NK-92 (cell line): ENCODE data around the gene RAB24.
A peak's percentile ranks its signal among the peaks of the same experiment; 100 is the strongest.
"Not testable (repeated sequence)": the region's sequence is repeated elsewhere in the genome, so short reads cannot be mapped to it uniquely, and the experiment has no call there.

Source experiments
- DNase-seq: peaks from one replicate; lab custom pipeline; 2025; ENCODE audit not compliant: unreplicated experiment; lab: John Stamatoyannopoulos, UW

The RAB24 gene

DNA sequence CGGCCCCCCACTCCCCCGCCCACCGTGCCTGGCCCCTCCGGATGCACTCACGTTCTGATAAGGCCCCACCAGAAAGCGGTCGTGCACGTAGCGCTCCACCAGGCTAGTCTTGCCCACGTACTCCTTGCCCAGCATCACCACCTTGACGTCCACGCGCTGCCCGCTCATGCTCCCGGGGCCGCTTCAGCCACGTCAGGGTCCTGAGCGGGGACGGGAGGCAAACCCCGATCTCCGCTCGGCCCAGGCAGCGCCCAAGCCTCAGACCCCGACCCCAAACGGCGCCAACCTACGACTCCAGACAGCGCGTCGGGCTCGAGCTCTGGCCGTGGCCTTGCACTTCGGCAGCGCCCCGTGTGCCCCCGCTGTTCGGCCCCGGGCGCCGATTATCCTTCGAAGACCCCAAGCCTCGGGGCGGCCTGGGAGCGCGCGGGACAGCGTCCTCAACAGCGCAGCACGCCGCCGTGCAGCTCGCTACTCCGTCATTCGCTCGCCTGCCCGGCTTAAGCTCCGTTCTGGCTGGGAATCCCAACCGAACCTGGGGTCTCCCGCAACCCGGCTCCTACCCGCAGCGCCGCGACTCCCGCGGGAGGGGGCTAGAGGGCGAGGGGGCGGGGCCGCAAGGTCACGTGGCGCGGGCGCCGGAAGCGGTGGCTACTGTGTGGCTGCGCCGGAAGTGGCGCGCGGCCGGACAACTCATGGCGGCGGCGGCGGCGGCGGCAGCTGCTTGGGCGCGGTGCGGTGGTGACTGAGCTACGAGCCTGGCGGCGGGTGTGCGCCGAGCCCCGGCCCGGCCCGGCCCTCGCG lies at the start of gene RAB24, which contains the start of gene PRELID1:
TSS of gene RAB24 (minus strand) at position 599 of the 804 bp plus-strand sequence. CDS start at position 168, 431 bp downstream.
TSS of gene PRELID1 (plus strand) at position 679 of the 804 bp plus-strand sequence. CDS start 187 bp downstream, outside the sequence.
- DNase-seq, result no peak

DNA sequence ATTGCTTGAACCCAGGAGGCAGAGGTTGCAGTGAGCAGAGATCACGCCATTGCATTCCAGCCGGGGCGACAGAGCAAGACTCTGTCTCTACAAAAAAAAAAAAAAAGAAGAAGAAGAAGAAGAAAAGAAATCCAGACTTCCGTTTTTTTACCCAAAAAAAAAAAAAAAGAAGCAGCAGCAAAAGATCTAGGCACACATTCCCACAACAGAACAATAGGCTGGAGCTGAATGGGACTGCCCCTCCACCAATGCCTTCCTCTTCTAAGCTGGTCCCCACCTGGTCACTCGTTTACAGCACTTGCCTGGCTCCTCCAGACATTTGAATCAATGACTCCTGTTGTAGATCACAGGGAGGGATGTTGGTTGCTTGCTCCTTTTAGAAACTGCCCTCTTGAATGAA lies 49.6 kb upstream of the RAB24 start:
- DNase-seq, result no peak

DNA sequence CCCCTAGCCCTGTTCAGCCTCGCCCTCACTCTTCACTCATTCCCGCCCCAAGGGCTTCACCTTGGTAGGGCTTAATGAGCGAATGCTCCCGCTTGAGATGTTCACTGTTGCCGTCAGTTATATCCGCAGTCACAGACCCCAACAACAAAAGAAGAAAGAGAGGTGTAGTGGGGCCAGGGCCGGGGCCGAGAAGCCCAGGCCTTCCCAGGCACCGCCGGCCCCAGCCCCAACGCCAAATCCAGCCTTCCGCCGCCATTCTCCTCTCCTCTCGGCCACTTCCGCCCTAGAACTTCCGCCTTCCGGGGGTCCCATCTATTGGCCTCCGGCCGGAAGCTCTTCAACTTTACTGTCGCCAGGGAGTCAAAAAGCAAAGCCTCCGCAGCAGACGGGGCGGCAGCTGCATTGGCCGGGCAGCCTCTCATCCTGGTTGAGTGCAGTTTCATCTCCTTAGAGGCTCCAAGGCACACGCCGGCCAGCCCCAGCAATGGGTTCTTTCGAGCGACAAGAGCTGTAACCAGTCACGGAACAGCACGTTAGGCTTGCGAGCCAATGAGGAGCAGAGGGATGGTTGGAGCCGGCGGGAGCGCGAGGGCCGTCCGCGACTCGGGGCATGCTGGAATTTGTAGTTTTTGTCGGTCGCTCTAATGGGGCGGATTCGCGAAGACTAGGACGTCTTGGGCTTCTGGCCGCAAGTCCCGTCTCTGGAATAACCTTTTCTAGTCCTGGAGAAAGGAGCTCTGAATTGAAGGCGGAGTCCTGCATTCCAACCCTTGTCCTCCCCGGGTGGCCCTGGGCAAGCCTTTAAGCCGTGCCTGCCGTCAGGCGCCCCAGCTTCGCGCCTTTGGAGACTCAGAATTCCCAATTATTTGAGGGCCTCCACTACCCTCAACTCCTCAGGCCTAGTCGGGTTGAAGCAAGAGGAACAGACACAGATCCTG lies 48.1 kb upstream of the RAB24 start, which contains the start of gene LMAN2:
TSS of gene LMAN2 (minus strand) at position 277 of the 938 bp plus-strand sequence. CDS start at position 256, 21 bp downstream.
- peak; percentile 48 for DNase-seq

DNA sequence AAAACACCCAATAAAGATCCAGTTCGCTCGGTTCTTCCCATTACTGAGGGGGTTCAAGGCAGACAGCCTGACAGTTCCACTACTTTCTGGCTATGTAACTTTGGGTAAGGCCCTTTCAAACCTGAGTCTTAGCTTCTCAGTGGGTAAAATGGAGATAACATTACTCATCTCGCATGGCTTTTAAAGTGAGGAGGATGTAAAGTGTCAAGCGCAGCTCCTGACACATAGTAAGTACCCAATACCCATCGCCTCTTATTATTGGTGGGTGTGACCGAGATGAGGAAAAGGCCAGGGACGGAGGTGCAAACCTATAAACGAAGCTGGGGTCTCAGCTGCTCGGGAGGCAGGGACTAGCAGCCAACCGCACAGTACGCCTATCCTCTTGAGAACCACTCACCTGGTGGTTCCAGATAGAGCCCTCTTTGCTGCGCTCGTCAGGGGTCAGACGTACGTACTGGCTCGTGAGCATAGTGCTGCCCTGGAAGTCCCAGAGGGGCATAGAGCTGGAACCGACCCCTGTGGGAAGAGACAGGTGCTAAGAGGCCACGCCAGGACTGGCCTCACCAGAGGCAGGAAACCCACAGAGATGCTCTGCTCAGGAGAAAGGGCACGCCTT lies 47.4 kb upstream of the RAB24 start:
- DNase-seq, result no peak

DNA sequence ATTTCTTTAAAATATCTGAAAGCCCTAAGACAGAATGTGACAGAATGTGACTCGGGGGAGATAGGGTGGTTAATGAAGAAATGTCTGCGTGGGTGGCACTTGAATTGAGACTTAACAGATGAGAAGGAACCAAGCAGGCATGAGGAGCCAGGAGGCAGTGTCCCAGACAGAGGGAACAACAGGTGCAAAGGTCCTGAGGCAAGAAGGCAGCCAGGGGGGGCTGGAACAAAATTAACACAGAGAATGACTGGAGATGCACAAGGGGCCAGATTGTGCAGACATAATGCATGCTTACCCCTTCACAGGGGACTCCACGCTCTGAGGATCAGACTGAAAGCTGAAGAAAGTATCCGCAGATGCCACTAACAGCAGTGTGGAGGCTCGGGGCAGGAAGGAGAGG lies 46.2 kb upstream of the RAB24 start:
- DNase-seq, result no peak

DNA sequence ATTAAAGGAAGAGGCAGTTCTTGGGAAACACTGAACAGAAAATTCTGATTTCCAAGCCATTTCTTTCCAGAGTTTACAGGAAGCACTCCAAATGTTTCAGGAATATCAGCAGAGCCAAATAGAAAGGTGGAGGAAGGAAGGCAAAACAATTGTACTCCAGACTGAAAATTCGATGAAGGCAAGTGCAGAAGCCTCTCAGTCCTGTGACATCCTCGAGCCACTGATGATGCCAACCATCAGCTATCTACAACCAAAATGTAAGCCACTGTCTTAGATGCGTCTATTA lies 45.8 kb upstream of the RAB24 start:
- DNase-seq, result no peak

DNA sequence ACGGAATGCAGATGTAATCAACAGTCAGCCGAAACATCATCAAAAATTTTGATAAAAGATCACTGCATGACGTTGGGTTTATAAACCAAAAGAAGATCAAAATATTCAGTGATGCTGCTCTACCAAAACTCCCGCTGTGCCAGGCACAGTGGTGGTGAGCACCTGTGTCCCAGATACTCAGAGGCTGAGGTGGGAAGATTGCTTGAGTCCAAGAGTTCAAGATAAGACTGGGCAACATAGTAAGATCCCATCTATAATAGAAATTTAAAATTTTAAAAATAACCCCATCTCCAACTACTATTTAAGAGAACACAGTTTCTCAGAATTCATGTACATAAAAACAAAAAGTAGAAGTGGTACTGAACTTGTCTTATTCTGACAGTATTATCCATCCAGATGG lies 44.2 kb upstream of the RAB24 start:
- no peak for DNase-seq

DNA sequence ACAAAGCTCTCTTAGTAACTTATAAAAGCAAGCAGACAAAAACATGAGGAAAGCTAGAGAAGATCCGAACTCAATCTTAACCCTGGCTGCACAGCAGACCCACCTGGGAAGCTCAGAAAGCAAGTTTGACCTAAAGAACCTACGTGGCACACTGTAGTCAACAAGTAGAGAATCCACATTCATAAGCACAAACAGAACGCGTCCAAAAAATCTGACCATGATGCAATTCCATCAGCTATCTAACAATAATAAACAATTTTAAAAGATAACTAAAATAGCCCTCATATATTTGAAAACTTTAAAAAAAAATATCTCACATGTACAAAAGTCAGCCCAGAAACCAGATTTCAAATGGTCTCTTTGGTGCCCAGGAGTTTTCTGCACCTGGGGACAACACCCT lies 43.3 kb upstream of the RAB24 start:
- no peak for DNase-seq

DNA sequence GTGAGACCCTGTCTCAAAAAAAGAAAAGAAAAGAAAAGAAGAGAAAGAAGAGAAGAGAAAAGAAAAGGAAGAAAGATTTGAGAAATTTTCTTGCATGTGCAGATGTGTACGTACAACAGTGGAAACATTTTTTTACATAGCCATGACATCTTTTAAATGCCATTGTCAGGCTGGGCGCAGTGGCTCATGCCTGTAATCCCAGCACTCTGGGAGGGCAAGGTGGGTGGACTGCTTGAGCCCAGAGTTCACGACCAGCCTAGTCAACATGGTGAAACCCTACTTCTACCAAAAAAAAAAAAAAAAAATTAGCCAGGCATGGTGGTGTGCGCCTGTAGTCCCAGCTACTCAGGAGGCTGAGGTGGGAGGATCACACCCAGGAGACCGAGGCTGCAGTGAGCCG lies 41.4 kb upstream of the RAB24 start:
- DNase-seq, result no peak

DNA sequence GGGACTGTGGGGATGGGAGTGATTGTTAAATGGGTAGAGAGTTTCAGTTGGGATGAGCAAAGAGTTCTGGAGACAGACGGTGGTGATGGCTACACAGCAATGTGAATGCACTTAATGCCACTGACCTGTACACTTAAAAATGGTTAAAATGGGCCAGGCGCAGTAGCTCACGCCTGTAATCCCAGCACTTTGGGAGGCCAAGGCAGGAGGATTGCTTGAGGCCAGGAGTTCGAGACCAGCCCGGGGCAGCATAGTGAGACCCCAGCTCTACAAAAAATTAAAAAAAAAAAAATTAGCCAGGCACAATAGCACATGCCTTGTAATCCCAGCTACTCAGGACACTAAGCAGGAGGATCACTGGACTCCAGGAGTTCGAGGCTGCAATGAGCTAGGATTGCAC lies 40.3 kb upstream of the RAB24 start:
- DNase-seq, result no peak

DNA sequence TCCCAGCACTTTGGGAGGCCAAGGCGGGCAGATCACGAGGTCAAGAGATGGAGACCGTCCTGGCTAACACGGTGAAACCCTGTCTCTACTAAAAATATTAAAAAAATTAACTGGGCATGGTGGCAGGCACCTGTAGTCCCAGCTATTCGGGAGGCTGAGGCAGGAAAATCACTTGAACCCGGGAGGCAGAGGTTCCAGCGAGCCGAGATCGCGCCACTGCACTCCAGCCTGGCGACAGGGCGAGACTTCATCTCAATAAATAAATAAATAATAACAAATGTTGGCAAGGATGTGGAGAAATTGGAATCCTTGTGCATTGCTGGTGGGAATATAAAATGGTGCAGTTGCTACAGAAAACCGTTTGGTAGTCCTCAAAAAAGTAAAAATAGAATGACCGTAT lies 39.5 kb upstream of the RAB24 start:
- not testable (repeated sequence) for DNase-seq

DNA sequence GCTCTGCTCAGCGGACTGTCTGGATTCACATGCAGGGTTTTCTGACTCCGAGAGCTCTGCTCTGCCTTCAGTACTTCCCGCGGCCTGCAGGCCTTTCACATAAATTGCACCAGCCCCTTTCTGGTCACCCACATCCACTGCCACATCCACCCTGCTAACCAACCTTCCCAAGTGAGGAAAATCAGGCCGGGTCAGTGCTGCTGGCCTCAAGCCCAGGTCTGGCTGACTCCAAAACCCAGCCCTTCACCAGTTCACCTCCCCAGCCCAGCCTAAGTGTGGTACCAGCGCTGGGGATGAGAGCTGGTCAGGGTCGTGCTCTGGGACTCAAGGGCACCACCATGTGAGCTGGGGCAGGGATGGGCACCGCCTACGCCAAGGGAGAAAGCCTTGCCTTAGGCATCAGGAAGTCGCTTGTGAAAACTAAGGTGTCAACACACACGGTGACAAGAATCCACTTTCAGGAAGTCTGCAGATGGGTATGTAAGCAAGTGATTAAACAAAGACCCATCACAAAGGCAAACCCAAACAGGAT lies 35.7 kb upstream of the RAB24 start:
- DNase-seq, result no peak

DNA sequence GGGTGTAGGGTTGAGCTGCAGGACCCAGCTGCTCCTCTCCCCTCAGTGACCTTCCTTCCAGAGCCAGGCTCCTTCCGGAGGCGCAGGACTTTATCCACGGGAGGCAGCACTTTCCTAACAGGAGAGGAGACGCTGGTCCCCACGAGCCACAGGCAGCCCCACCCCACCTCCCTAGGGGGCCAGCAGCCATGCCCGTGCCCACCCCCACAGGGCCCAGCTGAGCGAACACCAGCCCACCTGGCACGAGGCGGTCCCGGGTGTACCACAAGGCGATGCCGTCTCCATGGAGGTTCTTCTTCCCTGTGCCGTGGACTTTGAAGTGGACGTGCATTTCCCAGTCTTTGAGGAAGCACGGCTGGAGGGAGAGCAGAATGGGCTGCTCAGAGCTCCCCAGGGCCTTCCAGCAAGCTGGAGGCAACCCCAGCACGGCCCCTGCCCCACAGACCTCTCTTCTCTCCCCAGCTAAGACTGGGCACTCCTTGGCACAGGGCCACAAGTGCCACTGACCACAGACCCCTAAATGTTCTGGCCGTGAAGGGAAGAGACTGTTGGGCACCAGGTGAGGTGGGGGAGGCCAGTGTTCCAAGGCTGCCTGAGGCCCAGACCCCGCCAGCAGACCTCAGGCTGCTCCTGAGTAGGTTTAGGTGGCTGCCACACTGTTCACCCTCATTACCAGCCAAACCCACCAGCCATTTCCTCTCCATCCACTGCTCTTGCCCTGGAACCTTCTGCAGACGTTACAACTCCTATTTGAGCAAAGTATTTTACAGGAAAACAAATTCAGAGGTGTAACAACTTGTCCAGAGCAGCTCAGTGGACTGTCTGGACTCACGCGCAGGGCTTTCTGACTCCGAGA lies 35.0 kb upstream of the RAB24 start:
- DNase-seq, result no peak

DNA sequence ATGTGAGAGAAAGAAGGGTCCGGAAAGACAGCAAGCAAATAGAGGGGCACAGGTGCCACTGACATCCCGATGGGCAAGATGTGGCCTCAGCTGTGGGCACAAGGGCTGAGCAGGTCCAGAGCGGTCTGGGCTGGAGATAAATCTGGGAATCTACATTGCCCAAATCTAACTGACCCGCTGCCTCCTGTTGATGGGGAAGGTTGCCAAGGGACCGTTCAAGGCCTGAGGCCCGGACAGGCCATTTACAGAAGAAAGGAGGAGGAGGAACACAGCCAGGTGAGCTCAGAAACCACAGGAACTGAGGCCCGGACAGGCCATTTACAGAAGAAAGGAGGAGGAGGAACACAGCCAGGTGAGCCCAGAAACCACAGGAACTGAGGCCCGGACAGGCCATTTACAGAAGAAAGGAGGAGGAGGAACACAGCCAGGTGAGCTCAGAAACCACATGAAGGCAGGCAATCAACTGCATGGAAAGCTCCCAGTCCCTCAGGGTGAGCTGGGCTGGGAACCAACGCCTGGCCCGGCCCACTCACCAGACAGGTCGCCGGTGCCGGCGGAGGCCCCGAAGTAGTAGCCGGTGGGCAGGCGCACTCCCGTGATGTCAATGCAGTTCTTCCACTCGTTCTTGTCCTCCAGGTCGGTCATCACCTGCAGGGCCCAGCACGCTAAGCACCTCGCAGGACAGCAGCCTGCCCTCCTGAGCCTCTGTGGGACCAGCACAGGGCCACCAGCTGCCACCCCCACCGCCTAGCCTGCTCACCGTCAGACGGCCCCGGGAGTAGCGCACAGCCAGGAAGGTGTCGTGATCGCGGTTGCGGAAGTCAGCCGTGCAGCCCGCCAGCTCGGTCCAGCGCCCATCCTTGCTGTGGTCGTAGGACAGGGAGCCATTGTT lies 33.3 kb upstream of the RAB24 start:
- DNase-seq, result no peak

DNA sequence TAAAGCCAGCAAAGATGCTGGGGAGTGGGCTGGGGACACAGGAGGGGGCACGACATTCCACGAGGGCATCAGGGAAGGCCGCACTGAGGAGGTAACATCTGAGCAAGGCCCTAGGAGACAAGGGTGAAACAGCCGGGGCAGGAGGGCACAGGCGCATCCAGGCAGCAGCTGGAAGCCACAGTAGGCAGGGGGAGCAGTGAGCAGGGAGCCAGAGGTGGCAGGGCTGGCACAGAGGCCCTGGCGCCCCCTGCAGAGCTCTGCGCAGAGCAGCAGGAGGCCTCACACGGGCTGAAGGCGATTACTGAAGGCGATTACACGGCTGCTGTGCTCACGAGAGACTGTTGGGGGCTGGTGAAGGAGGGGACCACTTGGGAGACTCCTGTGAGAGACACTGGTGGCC lies 32.6 kb upstream of the RAB24 start:
- no peak for DNase-seq

DNA sequence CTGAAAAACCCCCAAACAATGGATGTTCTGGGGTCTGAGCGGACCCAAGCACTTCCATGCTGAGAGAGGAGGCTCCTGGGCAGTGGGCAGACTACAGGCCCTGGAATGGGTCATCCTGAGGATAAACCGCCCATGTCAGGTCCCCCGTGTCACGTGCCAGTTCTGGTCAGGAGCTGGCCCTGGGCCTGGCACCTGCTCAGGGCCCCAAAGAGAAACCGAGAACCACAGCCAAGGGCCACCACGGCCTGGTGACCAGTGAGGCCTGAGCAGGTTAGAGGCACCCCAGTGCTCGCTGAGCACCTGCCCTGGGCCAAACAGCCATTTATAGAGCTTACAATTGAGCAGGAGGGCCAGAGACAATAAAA lies 32.2 kb upstream of the RAB24 start:
- no peak for DNase-seq

DNA sequence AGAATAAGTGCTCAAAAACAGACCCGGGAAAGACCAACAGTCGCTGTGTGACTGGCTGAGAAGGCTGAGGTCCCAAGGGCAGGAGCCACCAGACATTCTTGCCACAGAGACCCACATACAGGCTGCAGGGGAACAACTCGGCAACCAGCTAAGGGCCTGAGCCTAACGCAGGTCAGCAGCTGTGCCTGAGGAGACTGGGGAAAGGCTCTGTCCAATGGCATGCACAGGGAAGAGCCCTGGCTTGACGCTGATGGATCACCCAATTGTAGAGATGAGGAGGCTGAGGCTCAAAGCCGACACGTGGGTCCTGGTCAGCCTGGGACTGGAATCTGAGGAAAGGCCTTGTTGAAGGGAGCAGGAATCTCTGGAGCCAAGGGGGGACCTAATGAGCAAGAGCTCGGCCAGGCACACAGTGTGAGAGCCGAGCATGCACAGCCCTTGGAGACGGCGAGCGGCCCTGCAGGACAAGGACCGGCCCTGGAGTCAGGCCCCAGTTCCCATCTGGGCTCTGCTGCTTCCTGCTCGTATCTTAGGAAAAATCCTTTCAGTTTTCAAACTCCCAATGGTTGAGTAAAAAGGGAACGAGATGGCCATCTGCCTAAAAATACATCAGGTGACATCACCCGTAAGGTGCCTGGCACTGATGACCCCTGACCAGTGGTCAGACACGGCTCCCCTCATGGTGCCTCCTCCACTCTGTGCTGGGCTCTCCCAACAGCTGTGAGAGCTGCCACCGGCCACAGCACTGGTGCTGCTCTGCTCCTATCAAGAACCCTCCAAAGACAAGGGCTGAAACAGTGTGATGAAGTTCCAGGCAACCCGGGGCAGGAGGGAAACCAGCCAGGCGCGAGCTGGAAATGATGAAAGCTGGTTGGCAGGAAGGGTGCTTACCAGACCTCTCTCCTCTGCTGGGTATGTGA lies 31.5 kb upstream of the RAB24 start:
- DNase-seq, result no peak

DNA sequence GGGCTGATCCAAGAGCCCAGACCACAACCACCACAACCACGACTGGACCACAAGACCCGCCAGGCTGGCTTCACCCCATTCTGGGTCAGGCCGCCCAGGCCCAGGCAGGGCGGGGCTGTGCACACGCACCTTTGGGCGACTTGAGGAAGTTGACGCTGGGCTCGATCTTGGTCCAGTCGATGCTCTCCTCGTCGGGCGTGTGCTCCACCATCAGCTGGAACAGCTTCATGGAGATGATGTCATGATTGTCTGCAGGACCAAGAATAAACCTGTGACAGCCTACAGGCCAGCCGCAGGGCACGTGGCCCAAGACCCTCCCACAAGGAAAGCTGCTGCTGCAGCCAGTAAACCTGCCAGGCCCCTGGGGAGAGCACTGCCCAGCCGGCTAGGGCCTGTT lies 30.6 kb upstream of the RAB24 start:
- DNase-seq, result no peak
